Hepatocyte (in vitro differentiated cells): ENCODE results near the gene SLAIN2.

Experiments used
- EZH2 ChIP-seq: fragments of 200-600 bp; sonication (generic); IDR thresholded peaks from 2 replicates; pipeline ENCODE4 v1.6.1; 2016; ENCODE audit warnings: antibody characterized with exemption, mild to moderate bottlenecking, borderline replicate concordance
- EZH2phosphoT487 ChIP-seq: fragments of 200-600 bp; sonication (generic); IDR thresholded peaks from one replicate; pipeline ENCODE4 v1.6.1; 2018; ENCODE audit warnings: antibody characterized with exemption, mild to moderate bottlenecking, low read depth, moderate library complexity; ENCODE audit not compliant: unreplicated experiment, severe bottlenecking
- TF ChIP-seq, protein P1 (sequence below): fragments of 200-600 bp; sonication (generic); IDR thresholded peaks from 2 replicates; pipeline ENCODE4 v1.5.1; 2016; ENCODE audit warnings: antibody characterized with exemption, mild to moderate bottlenecking; ENCODE audit not compliant: poor library complexity

DNA sequence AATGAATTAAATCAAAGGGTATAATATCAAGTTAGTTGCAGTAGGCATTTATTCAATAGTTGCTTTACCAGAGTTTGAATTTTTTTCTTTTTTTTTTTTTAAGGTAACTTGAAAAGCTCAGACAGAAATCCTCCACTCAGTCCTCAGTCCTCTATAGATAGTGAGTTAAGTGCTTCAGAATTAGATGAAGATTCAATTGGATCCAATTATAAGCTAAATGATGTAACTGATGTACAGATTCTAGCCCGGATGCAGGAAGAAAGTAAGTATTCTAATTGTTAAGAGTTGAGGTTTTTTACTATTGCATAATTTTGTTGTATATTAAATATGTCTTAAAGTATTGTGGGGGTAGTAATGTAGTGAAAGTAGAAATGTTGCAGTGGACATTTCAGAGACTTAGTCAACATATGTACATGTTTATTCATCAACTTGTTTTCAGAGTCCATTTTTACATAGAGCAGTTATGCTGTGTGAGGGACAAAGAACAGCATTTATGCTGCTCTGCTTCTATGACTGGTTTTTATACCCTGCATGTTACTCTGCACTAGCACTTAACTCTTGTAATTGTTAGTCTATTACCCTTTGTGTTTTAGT is 38.4 kb downstream of the SLAIN2 start:
- TF ChIP-seq, protein P1, sequence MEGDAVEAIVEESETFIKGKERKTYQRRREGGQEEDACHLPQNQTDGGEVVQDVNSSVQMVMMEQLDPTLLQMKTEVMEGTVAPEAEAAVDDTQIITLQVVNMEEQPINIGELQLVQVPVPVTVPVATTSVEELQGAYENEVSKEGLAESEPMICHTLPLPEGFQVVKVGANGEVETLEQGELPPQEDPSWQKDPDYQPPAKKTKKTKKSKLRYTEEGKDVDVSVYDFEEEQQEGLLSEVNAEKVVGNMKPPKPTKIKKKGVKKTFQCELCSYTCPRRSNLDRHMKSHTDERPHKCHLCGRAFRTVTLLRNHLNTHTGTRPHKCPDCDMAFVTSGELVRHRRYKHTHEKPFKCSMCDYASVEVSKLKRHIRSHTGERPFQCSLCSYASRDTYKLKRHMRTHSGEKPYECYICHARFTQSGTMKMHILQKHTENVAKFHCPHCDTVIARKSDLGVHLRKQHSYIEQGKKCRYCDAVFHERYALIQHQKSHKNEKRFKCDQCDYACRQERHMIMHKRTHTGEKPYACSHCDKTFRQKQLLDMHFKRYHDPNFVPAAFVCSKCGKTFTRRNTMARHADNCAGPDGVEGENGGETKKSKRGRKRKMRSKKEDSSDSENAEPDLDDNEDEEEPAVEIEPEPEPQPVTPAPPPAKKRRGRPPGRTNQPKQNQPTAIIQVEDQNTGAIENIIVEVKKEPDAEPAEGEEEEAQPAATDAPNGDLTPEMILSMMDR = no peak
- no peak for TF ChIP-seq EZH2
- no peak for TF ChIP-seq EZH2phosphoT487
